ACC112 (cell line): ENCODE results near the gene SMCHD1.
A peak's percentile ranks its signal among the peaks of the same experiment; 100 is the strongest.
"Not testable (repeated sequence)": the region's sequence is repeated elsewhere in the genome, so short reads cannot be mapped to it uniquely, and the experiment has no call there.

Experiments used
- H2AFZ ChIP-seq: fragments of 200-600 bp; sonication (generic); one replicate; pipeline ENCODE4 v1.6.0; 2017; ENCODE audit warnings: antibody characterized with exemption, low read length; ENCODE audit not compliant: unreplicated experiment
- H3K27ac ChIP-seq: fragments of 200-600 bp; sonication (generic); 2 replicates; pipeline ENCODE4 v1.5.1; 2014; ENCODE audit warnings: low read depth, mild to moderate bottlenecking, antibody characterized with exemption, low read length, moderate library complexity
- H3K27me3 ChIP-seq: fragments of 200-600 bp; sonication (generic); 2 replicates; pipeline ENCODE4 v1.6.1; 2014; ENCODE audit warnings: mild to moderate bottlenecking, antibody characterized with exemption, low read length, moderate library complexity, mixed read lengths; ENCODE audit not compliant: insufficient read depth
- H3K36me3 ChIP-seq: fragments of 200-600 bp; sonication (generic); 2 replicates; pipeline ENCODE4 v1.6.1; 2016; ENCODE audit warnings: mild to moderate bottlenecking, antibody characterized with exemption, low read length, moderate library complexity, mixed read lengths; ENCODE audit not compliant: insufficient read depth
- H3K4me1 ChIP-seq: fragments of 200-600 bp; sonication (generic); one replicate; pipeline ENCODE4 v1.6.1; 2016; ENCODE audit warnings: low read length, mixed read lengths; ENCODE audit not compliant: insufficient read depth, unreplicated experiment, control insufficient read depth
- H3K4me3 ChIP-seq: fragments of 200-600 bp; sonication (generic); 2 replicates; pipeline ENCODE4 v1.5.1; 2014; ENCODE audit warnings: mild to moderate bottlenecking, low read depth, low read length
- H3K79me2 ChIP-seq: fragments of 200-600 bp; sonication (generic); one replicate; pipeline ENCODE4 v1.6.0; 2016; ENCODE audit warnings: low read length; ENCODE audit not compliant: control insufficient read depth, unreplicated experiment, insufficient read depth

Gene SMCHD1

DNA sequence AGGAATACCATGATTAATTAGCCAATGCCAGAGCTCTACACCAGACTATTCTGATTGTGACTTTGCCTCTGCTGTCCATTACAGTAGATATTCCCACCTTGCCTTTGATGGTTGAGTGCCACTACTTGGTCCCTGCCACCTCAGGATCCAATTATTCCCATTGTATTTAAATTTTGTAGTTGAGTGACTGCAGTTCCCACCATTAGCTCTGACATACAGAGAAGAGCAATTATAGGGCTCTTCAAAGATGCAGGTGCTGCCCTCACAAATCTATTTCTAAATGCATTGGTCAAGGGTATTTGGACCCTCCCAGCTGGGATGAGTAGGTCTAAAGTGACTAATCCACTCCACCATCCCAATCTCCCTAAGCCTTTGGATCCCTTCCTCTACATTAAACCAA is 181.8 kb downstream of the SMCHD1 start:
- not testable (repeated sequence) for H3K36me3 ChIP-seq, H3K79me2 ChIP-seq, H3K4me1 ChIP-seq, H3K4me3 ChIP-seq, H2AFZ ChIP-seq, H3K27ac ChIP-seq
- H3K27me3 ChIP-seq = peaks cover 12% of the 10 kb centered on the region

DNA sequence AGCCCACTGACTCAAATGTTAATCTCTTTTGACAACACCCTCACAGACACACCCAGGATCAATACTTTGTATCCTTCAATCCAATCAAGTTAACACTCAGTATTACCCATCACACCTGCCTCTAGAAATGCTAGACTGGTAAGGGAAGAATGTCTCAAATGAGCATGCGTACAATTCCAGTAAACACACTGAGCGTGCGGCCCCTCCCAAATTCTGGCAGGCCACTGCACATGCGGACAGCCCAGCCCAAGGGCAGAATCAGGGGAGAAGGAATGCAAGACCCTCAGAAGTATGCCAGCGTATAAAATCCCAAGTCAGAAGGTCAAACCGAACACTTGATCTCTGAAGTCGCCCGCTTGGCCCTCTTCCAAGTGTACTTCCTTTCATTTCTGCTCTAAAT is 183.7 kb downstream of the SMCHD1 start:
- Histone ChIP-seq H3K4me1 (no peaks in the 10 kb centered on the region), H3K36me3 (no peaks in the 10 kb centered on the region), H3K4me3 (no peak overlapping the region), H2AFZ (no peak overlapping the region), H3K27me3 (peaks cover 24% of the 10 kb centered on the region), H3K27ac (no peak overlapping the region), H3K79me2 (no peaks in the 10 kb centered on the region)

DNA sequence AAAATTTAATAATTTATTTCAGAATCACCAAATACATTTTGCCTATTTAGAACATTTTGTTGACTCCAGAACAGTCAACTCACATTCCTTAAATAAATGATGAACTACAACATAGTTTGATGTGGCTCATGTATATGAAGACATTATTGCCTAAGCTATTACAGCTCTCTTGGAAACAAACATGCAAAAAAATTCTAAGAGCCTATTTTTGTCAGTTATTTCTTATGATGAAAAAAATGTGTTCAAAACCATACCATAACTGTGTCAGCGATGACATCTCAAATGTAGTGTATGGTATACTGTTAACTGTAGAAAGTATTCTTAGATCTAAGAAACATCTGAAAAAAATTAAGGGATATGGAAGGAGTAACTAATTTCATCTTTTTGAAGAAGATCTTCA is 185.0 kb downstream of the SMCHD1 start:
- Histone ChIP-seq H3K27me3 (peaks cover 34% of the 10 kb centered on the region), H3K36me3 (no peaks in the 10 kb centered on the region), H3K79me2 (no peaks in the 10 kb centered on the region), H3K4me1 (no peaks in the 10 kb centered on the region), H3K27ac (no peak overlapping the region), H2AFZ (no peak overlapping the region), H3K4me3 (no peak overlapping the region)

DNA sequence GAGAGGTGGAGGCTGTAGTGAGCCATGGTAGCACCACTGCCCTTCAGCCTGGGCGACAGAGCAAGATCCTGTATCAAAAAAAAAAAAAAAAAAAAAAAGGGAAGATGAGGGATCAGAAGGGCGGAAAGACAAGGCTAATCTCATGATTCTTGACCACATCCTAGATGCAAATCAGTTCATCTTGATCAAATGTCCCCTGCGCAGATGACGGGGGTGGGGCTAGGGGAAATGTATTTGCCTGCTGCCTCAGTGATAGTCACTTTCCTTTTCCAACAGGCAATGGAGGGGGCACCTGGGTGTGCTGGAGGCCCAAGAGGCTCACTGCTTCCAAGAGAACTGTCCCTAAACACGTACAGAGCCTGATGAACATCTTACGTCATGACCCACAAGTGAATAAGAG is 187.6 kb downstream of the SMCHD1 start:
- Histone ChIP-seq H3K79me2 (no peaks in the 10 kb centered on the region), H3K4me3 (no peak overlapping the region), H3K27me3 (peaks cover 56% of the 10 kb centered on the region), H2AFZ (no peak overlapping the region), H3K4me1 (no peaks in the 10 kb centered on the region), H3K36me3 (no peaks in the 10 kb centered on the region), H3K27ac (no peak overlapping the region)

DNA sequence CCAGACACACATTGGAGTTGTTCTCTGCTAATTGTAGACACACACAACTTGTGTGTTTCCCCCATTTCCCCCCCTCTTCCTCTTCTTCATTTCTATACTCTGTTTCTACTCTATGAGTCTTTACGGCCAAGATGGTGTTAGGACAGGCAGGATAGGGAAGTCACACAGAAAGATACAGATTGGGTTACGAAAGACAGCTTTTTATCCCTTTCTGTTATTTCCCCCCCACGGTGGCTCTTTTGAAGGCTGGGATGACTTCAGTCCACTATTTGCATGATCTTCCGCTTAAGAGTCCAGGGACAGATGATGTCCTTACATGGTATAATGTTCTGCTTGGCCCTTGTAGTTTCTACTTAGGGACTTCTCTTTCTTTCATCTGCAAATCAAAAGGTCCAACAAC is 189.6 kb downstream of the SMCHD1 start:
- Histone ChIP-seq H3K79me2 (no peaks in the 10 kb centered on the region), H3K36me3 (no peaks in the 10 kb centered on the region), H2AFZ (no peak overlapping the region), H3K27ac (no peak overlapping the region), H3K27me3 (peaks cover 72% of the 10 kb centered on the region), H3K4me1 (no peaks in the 10 kb centered on the region), H3K4me3 (no peak overlapping the region)

DNA sequence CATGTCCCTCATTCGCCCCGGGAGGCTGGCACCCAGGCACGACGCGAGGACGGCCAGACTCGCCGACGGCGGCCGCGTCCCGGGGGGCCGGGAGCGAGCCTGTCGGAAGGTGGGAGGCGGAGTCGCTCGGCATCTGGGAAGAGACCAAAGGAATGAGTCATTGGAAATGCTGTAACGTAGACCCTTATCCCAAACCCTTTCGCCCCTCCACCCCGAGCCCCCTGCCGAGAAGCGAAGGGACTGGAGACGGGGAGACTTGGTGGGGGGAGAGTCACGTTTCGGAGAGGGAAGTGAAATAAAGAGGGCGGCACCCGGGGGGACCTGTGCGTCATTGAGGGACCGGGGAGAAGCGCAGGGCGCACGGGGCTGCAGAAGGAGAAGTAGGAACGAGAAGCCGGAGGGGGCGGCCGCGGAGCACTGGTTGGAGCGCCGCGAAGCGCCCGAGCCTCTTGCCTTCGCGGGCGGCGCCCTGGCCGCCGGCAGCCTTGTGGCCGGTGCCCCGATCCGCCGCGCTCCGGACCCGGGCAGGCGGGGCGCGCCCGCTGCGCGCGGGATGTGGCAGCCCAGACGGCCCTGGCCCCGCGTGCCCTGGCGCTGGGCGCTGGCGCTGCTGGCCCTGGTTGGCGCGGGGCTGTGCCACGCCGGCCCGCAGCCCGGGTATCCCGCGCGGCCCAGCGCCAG is 191.2 kb downstream of the SMCHD1 start, which contains the start of gene EMILIN2:
TSS of gene EMILIN2 (plus strand) at position 371 of the 681 bp plus-strand sequence. CDS start at position 554, 183 bp downstream.
- Histone ChIP-seq H3K27me3 (peaks cover 61% of the 10 kb centered on the region), H3K27ac (no peak within 1 kb of the TSS), H2AFZ (peak within 1 kb of the TSS; percentile 82)

DNA sequence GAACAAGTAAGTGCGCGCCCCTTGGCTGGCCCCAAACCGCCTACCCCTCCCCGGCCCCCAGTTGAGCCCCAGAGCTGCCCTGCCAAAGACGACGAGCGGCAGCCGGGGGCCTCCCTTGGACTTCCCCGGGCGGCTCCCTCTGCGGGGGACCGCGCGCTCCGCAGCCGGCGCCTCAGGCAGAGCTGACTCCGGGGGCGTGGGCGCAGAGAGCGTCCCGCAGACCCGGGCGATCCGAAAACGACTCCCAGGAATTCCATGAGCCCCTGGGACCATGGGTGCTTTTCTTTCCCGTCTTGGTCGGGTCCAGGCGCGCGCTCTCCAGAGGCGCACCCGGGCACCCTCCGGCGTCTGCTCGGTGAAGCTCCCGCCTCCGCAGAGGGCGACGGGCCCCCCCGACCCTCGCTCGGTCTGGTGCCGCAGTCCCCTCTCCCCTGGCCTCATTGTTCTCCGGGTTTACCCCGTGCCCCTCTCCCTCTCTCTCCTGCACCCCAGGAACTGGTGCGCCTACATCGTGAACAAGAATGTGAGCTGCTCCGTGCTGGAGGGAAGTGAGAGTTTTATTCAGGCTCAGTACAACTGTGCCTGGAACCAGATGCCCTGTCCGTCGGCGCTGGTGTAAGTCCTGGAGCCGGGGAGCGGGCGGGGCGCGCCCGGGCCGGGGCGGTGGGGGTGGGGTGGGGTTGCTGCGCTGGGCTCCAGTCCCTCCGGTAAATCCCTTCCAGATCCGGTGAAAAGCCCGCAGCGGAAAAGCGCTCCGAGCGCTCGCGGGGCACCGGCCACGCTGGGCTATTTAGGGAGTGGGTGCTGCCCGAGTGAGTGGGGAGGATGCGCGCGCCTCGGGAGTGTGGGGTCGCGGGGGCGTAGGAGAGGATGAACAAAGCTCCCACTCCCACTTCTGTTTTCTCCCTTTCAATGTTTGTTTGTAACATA is 192.1 kb downstream of the SMCHD1 start:
- Histone ChIP-seq H2AFZ (peak overlapping the region; percentile 82), H3K27me3 (peaks cover 61% of the 10 kb centered on the region), H3K27ac (no peak overlapping the region), H3K4me3 (peak overlapping the region; percentile 72), H3K4me1 (no peaks in the 10 kb centered on the region), H3K79me2 (no peaks in the 10 kb centered on the region), H3K36me3 (no peaks in the 10 kb centered on the region)

More for the DNA sequence above, 191.2 kb downstream of the SMCHD1 start, which contains the start of gene EMILIN2:
- Histone ChIP-seq H3K4me1 (no peaks in the 10 kb centered on the region), H3K36me3 (no peaks in the 10 kb centered on the region), H3K79me2 (no peaks in the 10 kb centered on the region), H3K4me3 (peak within 1 kb of the TSS; percentile 72)

DNA sequence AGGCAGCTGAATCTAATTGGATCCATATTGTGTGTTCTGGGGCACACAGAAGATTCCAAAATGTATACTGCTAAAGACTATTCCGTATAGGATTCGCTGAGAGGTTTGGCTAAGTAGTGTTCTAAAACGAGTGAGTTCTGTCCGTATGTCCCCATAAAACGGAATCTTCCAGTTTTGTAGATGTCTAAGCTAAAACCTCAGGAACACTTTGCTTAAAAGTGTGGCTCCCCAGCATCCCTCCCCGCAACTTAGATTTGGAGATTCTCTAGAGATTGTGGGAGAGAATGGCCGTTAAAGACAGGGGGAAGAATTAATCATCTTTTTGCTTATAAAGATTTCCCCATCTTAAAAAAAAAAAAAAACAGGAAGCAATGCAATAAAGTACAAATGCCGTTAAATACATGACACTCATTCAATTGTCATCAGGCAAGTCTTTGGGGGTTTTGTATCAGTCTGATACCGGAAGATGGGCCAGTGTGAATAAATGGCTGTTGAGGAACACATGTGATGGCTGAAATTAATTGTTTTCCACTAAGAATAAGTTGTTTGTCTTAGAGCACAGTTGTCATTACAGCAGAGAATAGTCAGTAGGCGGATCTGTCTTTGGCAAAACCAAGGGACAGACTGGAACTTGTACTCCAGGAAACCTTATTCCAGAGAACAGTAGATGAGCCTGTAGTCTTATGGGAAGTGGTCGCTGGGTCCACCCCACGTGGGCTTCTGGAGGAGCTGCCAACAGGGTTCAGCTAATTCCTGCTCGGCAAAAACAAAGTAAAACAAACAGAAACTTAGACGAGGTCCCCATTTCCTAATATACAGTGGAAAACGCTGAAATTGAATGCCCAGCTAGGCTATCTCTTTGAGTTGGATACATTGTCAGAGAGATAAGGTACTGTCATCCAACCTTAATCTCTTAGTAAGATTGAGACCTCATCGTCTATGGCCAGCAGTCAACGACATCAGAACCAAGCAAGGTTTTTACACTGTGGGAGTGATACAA is 193.0 kb downstream of the SMCHD1 start:
- H3K79me2 ChIP-seq = no peaks in the 10 kb centered on the region
- H2AFZ ChIP-seq = no peak overlapping the region
- no peak overlapping the region for H3K27ac ChIP-seq
- no peaks in the 10 kb centered on the region for H3K4me1 ChIP-seq
- H3K27me3 ChIP-seq = peaks cover 53% of the 10 kb centered on the region
- H3K36me3 ChIP-seq = no peaks in the 10 kb centered on the region
- peak overlapping the region; percentile 72 for H3K4me3 ChIP-seq

DNA sequence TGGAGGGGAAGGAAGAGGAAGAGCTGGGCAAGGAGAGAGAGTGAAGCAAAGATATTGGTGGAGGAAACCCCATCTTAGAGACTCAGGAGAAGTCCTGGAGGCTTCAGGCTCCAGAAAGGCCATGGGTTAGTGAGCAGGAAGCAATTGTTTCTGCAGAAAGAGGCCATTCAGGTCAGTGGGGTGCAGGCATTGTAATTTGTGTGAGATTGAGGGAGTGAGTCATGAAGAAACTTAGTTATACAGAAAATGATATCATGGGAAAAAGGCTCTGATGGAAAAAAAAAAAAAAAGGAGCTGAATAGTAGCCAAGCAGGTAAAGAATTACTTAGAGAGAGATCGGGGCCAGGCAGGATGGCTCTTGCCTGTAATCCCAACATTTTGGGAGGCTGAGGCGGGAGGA is 195.3 kb downstream of the SMCHD1 start:
- Histone ChIP-seq H3K27me3 (peaks cover 37% of the 10 kb centered on the region), H3K36me3 (no peaks in the 10 kb centered on the region), H2AFZ (no peak overlapping the region), H3K27ac (no peak overlapping the region), H3K4me3 (no peak overlapping the region), H3K79me2 (no peaks in the 10 kb centered on the region), H3K4me1 (peaks cover 7% of the 10 kb centered on the region)

DNA sequence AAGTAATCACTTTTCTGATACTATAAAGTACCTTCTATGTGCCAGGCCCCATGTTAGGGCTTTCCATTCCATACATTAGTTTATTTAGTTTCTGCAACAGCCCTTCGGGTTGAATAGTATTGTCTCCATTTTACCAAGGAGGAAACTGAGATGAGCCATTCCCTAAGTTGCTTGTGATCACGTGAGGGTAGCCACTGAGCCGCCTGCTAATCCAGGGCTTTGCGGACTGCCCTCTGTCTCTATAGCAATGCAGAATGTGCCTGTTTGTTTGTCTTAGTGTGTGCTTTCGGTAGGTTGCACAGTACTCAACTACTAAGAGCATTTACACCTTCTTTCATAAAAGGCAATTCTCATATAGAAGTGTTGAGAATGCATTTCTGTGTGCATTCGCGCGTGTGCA is 196.2 kb downstream of the SMCHD1 start:
- Histone ChIP-seq H3K4me3 (no peak overlapping the region), H3K27me3 (peaks cover 28% of the 10 kb centered on the region), H3K27ac (no peak overlapping the region), H2AFZ (no peak overlapping the region), H3K36me3 (no peaks in the 10 kb centered on the region), H3K4me1 (peaks cover 11% of the 10 kb centered on the region), H3K79me2 (no peaks in the 10 kb centered on the region)
